SH-SY5Y (cell line): ENCODE results near the gene INPP5A.

ENCODE experiments used
- GATA2 ChIP-seq: IDR thresholded peaks from 2 replicates; pipeline ENCODE4 v1.6.1; 2011; ENCODE audit warnings: mild to moderate bottlenecking, low read depth, low read length
- GATA3 ChIP-seq: IDR thresholded peaks from 2 replicates; pipeline ENCODE4 v1.6.1; 2011; ENCODE audit warnings: low read depth, mild to moderate bottlenecking, low read length, moderate library complexity

DNA sequence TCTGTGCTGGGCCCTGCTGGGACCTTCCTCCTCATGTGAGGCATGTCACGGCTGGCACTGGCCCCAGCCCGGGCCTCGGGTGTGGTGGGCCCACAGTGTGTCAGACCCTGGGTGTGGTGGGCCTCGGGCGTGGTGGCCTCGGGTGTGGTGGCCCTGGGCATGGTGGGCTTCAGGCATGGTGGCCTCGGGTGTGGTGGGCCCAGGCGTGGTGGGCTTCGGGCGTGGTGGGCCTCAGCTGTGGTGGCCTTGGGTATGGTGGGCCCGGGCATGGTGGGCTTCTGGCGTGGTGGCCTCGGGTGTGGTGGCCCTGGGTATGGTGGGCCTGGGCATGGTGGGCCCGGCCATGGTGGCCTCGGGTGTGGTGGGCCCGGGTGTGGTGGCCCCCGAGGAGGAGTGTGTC, 207.9 kb downstream of the INPP5A start:
- TF ChIP-seq GATA2 (no peak), GATA3 (no peak)
